ENCODE measurements around the gene NPTN.

The NPTN gene

GRCh38 chr15:73518180-73518862 lies 114.9 kb downstream of the NPTN start:
- no peak for DNase-seq (ENCODE audit: low read depth)

GRCh38 chr15:73517566-73517965 lies 115.6 kb downstream of the NPTN start:
- DNase-seq (ENCODE audit: low read depth) = no peak

GRCh38 chr15:73515527-73515926 lies 117.7 kb downstream of the NPTN start:
- no peak for DNase-seq (ENCODE audit: low read depth)

Measured in non-pigmented ciliary epithelial cell (primary cell).